ENCODE results near the gene OXER1.

Gene OXER1, protein sequence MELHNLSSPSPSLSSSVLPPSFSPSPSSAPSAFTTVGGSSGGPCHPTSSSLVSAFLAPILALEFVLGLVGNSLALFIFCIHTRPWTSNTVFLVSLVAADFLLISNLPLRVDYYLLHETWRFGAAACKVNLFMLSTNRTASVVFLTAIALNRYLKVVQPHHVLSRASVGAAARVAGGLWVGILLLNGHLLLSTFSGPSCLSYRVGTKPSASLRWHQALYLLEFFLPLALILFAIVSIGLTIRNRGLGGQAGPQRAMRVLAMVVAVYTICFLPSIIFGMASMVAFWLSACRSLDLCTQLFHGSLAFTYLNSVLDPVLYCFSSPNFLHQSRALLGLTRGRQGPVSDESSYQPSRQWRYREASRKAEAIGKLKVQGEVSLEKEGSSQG

DNA sequence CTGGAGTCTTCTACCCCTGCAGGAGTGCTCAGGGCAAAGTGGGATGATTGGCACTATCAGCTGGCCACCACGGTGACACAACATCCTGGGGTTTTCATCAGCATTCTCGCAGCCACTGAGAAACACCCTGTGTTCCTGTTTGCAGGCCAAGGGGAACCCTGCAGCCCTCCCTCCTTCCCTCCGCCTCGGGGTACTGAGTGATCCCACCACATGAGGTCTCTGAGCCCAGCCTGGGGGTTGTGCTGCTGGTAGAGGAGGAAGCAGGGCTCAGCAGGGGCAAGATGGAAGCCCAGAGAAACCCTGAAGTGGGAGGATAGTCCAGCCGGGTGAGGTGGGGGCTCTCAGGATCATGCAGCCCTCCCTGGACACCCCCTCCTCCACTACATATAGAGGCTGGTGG, at the start of gene OXER1:
OXER1 (minus strand) TSS at position 40 of the 400 bp plus-strand sequence. CDS start 73 bp downstream, outside the sequence.
- DNase-seq (ENCODE audit: low spot score) = no peak

DNA sequence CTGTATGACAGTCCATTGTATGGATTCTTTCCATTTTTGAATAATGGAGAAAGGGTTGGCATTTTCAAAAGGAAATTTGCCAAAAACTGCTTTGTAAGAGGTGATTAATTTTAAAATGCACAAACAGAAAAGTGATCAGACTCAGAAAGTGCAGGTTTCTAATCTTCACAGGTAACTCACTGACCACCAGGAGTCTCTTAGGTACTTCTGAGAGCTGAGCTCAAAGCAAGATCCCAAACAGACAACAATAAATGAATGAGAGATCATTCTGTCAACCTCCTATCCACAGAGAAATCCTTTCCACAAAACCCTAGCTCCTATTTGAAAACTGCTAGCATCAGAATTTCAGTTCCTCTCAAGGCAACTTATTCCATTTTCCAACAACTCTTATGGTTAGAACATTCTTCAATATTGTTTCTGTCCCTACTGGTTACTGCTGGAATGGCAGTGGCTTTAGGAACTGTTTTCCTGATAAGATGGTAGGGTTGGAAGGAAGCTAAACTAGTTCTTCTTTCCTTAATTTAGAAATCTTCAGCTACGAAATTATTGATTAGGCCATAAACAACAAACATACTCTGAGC, 49.1 kb upstream of the OXER1 start:
- no peak for DNase-seq (ENCODE audit: low spot score)

DNA sequence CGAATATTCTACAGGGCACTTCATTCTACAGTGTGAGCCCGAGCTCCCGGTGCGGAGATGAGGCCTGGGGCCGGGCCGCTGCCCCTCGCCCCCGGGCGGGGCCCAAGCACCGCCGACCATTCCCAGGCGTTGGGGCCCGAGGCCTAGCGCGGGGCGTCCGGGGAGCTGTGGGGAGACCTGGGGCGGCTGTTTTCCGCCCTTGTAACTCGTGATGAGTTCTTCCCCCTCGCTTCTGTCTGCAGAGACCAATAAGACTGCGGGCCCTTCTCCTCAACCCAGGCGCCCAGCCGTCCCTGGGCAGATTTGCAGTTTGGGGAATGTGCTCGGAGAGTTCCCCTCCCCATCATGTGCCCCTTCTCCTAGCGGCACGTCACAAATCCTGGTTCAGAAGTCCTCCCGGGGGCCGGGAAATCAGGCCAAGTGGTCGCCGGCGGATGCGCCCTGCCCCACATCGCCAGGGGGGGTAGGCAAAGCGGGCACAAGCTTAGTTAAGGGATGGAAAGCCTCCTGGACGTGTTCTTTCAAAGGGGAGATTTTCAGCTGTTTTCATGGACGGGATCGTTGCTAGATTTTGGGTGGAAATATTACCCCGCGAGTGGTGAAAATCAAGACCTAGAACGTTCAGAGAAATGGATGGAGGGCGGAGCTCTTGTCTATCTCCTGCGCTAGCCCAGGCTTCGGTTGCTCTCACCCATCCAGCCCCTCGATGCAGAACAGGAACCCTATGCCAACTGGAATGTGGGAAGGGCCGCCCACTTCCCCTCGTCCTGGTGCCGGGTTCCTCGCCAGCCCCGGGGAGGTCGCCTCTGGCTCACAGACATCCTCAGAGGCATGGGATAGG, 47.3 kb upstream of the OXER1 start:
- peak; percentile 54 for DNase-seq (ENCODE audit: low spot score)

DNA sequence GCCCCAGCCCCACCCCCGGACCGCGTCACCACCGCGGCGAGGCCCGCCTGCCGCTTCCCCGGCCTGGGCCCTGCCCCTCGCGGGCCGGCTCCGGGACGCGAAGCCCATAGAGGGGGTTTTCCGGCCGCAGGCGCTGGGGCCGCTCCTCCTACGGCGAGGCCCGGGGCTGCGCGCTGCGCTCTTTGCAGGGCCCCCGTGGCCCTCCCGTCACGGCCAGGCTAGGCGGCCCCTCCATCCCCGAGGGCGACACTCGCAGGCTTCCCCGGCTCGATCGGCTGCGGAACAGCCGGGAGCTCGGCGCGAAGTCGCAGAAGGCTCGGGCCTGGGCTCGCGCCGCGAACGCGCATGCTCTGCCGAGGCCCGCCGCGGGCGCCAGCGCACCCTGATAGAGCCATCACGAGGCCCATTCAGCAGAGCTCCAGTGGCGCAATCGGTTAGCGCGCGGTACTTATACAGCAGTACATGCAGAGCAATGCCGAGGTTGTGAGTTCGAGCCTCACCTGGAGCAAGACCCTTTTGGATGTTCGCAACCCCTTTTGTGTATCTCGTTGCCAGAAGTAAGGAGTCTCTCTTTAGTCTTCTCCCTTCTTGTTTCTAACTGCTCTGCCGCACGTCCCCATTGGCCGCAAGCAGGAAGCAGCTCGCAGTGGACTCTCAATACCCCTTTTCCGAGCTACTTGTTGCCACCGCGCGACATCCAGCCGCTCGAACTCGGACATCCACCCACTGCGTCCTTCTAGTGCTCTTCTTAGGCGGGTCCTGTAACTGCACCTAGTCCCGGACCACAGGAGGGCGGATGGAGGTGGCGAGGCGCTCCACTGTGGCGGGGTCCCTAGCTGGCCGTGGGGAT, 46.4 kb upstream of the OXER1 start:
- peak; percentile 96 for DNase-seq (ENCODE audit: low spot score)

DNA sequence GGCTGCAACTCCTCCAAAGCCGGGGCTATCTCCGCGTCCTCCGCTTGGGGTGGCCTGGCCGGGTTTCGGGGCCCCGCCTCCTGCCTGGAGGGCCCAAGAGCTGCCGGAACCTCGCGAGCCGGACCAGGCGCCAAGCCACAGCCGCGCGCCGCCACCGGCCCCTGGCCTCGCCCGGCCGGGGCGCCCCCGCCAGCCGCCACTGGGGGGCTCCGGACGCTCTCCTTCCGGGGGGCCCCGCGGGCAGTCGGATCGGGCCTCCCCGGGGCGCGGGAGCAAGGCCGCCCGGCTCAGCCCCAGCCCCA, 45.8 kb upstream of the OXER1 start:
- no peak for DNase-seq (ENCODE audit: low spot score)

DNA sequence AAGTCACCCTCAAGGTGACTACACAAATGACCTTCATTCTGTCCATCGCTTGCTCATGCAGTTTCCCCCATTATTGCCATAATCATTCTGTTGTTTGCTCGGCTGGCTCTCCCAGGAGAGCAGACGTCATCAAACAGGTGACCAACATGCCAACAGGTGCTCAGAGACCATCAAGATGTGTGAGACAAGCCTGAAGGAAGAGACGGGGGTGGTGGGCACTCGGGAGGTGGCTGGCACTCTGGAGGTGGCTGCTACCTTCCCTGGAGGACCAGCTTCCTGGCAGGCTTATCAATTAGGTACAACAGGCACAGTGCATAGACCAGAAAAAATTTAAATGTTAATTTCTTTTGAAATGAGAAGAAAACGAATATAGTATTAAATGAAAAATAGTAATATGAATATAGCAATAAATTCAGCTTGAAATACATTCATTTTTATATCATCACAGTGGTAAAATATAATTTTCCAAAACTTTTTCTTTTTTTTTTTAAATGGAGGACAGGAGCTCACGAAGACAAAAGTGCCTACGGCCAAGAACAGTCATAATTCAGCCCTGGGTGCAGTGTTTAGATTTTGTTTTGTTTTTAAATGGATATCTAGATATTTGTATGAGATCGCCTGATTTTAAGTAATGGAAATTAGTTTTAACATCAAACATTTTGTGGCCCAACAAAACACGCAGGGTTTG, 45.3 kb upstream of the OXER1 start:
- no peak for DNase-seq (ENCODE audit: low spot score)

DNA sequence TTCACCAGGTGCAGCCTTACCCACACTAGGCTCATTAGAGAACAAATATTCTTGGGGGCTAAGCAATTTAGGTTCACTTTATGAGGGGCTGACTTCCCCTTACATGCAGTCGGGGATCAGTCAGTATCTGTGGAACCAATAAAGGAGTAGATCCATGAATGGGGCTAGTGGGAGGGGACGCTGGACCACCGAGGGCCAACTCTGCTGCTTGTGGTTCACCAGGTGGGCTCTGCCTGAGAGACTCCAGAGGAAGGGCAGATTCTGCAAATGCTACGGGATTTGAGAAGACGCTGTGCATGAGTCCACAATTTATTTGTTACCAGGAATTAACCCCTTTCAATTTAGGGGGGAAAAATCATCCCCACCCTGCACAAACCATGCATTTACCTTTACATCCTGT, 44.4 kb upstream of the OXER1 start:
- no peak for DNase-seq (ENCODE audit: low spot score)

DNA sequence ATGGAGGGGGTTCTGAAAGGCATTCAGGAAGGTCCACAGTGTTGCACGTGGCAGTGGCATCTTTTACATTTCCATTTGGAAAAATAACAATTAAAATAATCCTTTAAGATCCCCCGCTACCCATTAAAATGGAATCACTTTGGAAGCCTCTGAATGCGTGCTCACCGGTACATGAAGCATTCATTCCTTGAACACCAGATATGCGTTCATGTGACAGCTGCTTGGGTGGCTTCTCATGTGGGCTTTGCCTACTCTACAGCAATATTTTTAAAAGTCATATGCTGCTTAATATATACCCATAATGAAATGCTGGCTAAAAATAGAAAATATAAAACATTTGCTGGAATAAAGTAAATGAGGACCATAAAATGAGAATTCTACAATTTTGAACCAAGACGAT, 42.9 kb upstream of the OXER1 start:
- DNase-seq (ENCODE audit: low spot score) = no peak

DNA sequence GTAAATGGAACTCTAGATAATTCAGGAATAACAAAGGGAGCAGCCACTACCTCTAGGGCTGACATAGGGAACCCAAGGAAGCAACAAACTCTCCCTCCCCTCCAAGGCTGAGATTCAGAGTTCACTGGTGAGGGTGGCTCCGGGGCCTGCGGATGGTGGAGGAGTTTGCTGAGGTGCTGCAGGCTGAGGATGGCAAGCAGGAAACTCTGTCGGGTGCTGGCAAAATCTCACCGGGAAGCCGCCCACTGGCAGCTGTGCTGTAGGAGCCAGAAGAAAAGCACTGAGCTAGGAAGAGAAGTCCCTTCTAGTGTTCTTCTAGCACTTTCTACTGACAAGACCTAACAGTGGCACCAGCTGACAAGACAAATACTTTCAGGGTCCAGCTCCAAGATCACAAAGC, 41.0 kb upstream of the OXER1 start:
- no peak for DNase-seq (ENCODE audit: low spot score)

DNA sequence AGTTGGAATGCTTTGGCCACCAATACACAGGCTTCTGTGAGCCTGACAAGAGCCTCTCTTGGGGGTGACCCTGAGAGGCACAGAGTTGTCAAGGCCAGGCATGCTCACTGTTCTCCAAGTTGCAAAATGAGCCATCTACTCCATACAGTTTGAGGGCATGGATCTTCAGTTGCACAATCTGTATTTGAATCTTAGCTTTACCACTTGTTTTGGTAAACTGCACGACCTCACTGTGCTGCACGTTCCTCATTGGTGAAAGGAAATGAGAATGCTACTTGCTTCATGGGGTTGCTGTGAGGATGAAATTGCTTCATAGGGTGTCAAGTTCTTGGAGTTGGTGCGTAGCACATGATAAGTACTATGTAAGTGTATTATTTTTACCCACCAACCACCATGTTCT, 40.4 kb upstream of the OXER1 start:
- DNase-seq (ENCODE audit: low spot score) = no peak

DNA sequence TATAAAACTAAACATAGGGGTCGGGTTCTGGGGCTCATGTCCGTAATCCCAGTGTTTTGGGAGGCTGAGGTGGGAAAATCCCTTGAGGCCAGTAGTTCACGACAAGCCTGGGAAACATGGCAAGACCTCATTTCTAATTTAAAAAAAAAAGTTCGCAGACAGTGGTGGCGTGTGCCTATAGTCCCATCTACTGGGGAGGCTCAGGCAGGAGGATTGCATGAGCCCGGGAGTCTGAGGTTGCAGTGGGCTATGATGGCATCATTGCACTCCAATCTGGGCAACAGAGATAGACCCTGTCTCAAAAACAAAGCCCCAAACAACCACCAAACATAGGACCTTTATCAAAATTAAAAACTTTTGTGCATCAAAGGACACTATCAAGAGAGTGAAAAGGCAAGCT, 38.2 kb upstream of the OXER1 start:
- no peak for DNase-seq (ENCODE audit: low spot score)

DNA sequence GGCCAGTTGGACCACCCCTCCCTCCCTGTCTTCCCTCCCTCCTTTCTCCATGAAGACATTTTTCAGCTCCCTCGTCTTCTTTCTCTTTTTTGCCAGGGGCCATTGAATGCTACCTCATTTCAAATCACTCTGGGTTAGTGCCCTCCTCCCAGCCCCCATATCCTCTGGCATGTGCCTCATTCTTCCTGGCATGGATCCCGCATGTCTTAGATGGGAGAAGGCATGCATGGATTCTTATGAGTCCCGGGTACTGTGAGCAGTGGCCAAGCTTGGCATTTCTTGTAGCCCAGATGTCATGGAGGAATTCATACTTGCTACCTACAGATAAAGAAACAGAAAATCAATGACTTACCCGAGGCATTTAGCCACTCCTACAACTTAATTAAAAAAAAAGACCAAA, 37.4 kb upstream of the OXER1 start:
- no peak for DNase-seq (ENCODE audit: low spot score)

DNA sequence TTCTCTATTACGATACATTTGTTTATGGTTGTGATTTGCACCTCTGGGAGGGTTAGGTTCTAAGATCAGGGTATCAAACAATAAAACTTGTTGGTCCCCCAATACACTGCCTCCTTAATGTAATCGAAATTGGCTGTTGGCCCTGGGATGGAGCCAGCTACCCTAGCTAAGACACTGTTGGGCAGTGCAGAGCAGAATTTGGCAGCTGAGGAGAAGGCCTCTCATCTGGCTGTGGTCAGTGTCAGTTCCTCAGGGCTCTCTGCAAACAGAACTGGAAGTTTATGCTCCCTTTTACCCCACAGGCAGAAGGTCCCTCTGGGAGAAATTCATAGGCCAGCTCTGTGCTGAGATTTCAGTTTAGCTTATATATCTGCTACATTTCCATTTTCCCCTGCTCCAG, 37.0 kb upstream of the OXER1 start:
- no peak for DNase-seq (ENCODE audit: low spot score)

DNA sequence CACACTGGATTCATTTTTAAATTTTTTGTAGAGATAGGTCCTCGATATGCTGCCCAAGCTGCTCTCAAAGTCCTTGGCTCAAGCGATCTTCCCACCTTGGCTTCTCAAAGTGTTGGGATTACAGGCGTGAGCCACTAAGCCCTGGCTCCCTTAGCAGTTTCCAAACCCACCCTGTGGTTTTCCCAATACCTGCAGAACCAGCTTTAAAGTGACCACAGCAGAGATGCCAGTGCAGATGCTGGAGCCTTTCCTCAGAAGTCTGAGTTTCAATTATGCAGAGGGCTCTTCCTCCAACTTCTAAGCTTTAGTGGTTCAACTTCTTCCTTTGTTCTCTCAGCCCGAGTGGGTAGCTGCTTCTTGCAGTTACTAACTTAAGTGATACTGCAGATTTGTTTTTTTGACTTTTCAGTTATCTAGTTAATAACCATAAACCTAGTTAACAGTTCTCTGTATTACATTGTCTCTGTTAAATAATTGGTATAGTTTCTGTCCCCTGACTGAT, 36.6 kb upstream of the OXER1 start:
- DNase-seq (ENCODE audit: low spot score) = no peak

DNA sequence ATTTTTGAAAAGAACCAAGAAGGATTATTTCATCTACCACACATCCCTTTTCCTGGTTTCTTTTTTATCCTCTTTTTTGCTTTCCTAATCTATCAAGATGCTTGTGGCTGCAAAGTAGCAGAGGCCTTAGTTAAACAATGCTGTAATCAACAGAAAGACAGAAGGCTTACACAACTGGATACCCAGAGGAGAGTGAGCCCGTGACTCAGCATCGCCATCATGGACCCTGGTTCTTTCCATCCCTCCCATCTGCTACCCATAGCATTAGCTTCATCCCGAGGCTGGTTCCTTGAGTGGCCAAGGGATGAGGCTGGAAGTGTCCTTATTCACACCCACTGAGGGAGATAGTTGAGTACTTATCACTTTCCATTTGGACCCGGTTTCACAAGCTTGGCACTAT, 35.9 kb upstream of the OXER1 start:
- DNase-seq (ENCODE audit: low spot score) = no peak

DNA sequence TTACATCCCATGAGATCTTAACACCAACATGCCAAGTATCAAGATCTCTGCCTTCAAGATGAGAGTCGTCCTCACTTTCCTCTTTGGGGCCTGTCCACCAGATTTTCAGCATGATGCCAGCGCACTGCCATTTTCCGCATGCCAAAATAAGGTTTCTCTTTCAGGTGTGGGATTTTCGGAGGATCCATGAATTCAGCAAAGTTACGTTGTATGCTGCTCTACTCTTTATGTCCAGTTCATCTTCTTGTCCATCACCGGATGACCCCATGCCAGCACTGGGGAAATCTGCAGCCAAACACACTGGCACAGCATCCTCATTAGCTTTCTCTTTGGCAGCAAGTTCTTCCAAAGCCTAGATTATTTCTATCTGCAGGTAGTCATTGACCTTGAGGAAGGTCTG, 33.3 kb upstream of the OXER1 start:
- no peak for DNase-seq (ENCODE audit: low spot score)

DNA sequence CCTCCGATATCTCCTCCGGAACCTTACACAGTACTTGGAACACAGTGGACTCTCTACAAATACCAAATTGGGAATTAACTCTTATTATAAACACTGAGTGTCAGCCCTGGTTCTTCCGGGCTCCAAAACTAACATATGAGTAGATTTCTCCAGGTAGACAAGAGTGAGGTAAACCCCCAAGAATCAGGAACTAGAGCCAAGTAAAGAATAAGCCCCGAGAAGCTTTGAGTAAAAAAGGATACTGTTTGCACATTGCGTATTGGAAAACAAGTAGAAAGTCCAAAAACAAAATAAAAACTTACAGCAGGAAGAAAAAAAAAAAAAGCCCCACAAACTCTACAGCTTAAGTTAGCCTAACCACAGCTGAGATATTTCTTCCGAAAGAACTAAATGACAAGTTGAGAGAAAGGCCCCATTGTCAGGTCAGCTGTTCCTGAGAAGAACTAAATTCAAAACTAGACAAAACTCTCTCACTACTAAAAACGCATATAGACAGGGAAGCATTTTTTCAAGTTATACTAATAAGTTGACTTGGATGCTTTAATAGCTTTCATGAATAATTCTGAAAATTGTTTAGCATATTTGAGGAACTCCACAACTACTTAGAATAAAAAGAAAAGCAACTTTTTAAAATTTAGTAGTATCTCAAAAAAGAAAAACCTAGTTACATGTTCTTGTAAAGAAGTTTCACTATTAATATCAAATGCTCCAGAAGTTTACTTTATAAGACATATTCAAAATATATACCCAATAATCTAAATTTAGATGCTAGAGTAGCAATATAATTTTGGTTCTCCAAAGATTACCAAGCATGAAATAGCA, 32.7 kb upstream of the OXER1 start:
- DNase-seq (ENCODE audit: low spot score) = no peak

DNA sequence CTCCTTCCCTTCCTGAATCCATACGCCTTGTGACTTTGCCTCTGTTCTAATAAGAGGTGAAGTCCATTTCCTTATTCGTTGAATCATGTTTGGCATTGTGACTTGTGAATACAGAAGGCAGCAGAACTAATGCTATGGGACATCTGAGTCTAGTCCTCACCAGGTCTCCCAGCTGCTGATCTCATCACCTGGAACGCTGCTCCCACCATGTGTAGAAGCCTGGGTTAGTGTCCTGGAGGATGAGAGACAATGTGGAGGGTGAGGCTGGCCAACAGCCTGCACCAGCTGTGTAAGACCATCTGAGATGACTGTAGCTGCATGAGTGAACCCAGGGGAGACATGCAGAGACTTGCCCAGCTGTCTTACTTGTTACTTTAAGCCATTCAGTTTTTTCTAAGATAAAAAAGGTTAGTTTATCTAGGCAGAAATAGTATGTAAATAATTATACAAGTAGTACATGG, 31.9 kb upstream of the OXER1 start:
- DNase-seq (ENCODE audit: low spot score) = no peak

DNA sequence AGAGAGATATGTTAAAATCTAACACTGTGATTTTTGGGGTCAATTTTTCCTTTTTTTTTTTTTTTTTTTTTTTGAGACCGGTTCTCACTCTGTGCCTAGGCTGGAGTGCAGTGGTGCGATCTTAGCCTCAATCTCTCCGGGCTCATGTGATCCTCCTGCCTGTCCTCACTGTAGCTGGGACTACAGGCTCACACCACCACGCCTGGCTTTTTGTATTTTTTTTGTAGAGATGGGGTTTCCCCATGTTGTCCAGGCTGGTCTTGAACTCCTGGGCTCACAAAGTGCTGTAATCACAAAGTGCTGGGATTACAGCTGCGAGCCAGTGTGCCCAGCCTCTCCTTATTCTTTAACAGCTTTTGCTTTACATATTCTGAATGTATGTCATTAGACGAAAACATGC, 31.3 kb upstream of the OXER1 start:
- no peak for DNase-seq (ENCODE audit: low spot score)

DNA sequence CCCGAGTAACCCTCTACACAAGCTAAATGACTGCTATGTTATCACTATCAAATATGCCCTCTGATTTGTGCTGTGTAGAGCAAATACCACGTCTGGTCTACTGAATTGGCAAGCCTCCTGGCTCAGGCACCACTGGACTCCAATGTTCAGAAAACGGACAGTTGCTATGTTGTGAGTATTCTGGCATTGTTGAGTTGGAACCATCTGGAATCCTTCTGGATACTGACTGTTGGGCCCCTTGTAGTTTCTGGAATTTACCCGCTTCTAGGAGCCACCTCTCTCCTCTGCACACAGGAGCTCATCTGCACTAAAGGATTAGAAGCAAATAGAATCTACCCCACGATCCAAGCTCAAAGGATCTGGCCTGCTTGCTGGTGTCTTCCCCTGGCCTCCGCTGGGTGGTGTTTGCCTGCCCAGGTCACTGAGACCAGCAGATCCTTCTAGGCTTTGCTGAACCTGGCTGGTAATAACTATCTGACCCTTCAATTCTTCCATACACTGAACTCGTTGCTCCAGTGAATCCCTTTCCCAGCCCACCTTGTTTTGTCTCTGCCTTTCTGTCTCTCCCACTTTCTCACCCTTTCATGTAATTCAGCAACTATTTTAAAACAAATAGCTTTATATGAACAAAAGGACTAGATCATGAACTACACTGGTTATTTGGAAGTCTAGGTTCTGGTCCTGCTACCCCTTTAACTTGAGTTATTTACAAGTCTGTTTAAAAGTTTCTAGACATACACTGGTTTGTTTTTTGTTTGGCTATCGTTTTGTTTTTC, 30.5 kb upstream of the OXER1 start:
- peak; percentile 46 for DNase-seq (ENCODE audit: low spot score)
